GM23338 (cell line): ENCODE data around the gene CD46.

Experiments
- CREB1 ChIP-seq: fragments of 250-450 bp; sonication (Bioruptor Pico); IDR thresholded peaks from 2 replicates; pipeline ENCODE4 v1.5.0; 2020; ENCODE audit warnings: low read depth, mild to moderate bottlenecking, moderate library complexity
- EZH2 ChIP-seq: fragments of 200-600 bp; sonication (generic); IDR thresholded peaks from one replicate; pipeline ENCODE4 v1.8.0; 2017; ENCODE audit warnings: antibody characterized with exemption, mild to moderate bottlenecking, low read depth; ENCODE audit not compliant: unreplicated experiment
- EZH2phosphoT487 ChIP-seq: fragments of 200-600 bp; sonication (generic); IDR thresholded peaks from one replicate; pipeline ENCODE4 v1.8.1; 2018; ENCODE audit warnings: antibody characterized with exemption; ENCODE audit not compliant: unreplicated experiment
- JUNB ChIP-seq: IDR thresholded peaks from one replicate; pipeline ENCODE4 v1.6.1; 2016; ENCODE audit warnings: antibody characterized with exemption; ENCODE audit not compliant: unreplicated experiment
- NANOG ChIP-seq: IDR thresholded peaks from 2 replicates; pipeline ENCODE4 v1.6.1; 2016; ENCODE audit warnings: antibody characterized with exemption, borderline replicate concordance
- POLR2AphosphoS5 ChIP-seq: IDR thresholded peaks from 2 replicates; pipeline ENCODE4 v1.6.1; 2016; ENCODE audit warnings: antibody characterized with exemption, low read depth
- STAT1 ChIP-seq: IDR thresholded peaks from one replicate; pipeline ENCODE4 v1.6.1; 2016; ENCODE audit warnings: antibody characterized with exemption; ENCODE audit not compliant: unreplicated experiment
- ZNF114 ChIP-seq: fragments of 250-450 bp; sonication (Bioruptor Pico); IDR thresholded peaks from 2 replicates; pipeline ENCODE4 v1.5.0; 2020; ENCODE audit warnings: mild to moderate bottlenecking, moderate library complexity
- ZNF331 ChIP-seq: fragments of 250-450 bp; sonication (Bioruptor Pico); IDR thresholded peaks from 2 replicates; pipeline ENCODE4 v1.5.0; 2020; ENCODE audit warnings: low read depth, mild to moderate bottlenecking, moderate library complexity
- ZNF462 ChIP-seq: fragments of 250-450 bp; sonication (Bioruptor Pico); IDR thresholded peaks from 2 replicates; pipeline ENCODE4 v1.5.0; 2020; ENCODE audit warnings: mild to moderate bottlenecking, moderate library complexity
- TF ChIP-seq, protein P1 (sequence below), 2 experiments: fragments of 200-600 bp in 1 of 2; sonication (generic) in 1 of 2; conservative IDR thresholded peaks; 2 replicates each; pipeline versions ENCODE4 v1.5.1 to v1.6.1; 2016 to 2017; ENCODE audit warnings: antibody characterized with exemption in 2 of 2, low read depth in 2 of 2, mild to moderate bottlenecking in 2 of 2, moderate library complexity in 1 of 2
- TF ChIP-seq, protein P2 (sequence below): IDR thresholded peaks from 2 replicates; pipeline ENCODE4 v1.6.1; 2016; ENCODE audit warnings: antibody characterized with exemption
- TF ChIP-seq, protein P3 (sequence below): IDR thresholded peaks from one replicate; pipeline ENCODE4 v1.6.1; 2018; ENCODE audit warnings: antibody characterized with exemption; ENCODE audit not compliant: unreplicated experiment

DNA sequence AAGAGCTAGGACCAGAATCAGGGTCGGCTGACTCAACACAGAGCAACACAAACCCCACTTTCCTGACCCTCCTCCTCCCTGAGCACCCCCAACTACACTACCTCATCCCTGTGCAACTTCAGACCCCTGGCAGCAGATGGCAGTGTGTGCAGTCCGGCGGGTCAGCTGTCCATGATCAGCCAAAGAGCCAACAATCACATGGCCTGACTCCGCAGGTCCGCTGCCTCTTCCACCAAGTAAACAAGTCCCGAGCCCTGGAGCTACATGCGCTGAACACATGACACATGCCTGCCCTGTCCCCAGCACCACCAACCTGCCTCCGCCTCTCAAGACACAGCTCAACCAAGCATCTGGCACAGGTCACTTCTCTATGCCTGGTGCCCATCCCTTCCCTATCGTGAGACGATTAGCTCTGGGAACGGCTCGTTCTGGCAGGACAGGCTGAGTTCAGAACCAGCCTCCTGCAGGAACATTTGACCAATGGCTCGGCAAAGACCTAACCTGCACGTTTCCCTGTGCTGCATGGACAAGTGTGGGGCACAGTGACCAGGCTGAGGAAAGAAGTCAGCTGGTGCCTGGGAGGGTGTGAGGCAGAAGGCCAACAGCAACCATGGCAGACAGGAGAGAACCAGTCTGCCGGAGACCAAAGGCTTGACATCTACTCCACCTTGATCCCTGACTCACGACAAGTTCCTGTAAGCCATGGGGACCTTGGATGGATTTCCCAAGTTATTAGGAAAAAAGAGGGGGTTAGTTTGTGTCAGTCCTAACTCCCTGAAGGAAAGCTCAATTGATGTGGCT, 60.3 kb downstream of the CD46 start:
- TF ChIP-seq, protein P1, sequence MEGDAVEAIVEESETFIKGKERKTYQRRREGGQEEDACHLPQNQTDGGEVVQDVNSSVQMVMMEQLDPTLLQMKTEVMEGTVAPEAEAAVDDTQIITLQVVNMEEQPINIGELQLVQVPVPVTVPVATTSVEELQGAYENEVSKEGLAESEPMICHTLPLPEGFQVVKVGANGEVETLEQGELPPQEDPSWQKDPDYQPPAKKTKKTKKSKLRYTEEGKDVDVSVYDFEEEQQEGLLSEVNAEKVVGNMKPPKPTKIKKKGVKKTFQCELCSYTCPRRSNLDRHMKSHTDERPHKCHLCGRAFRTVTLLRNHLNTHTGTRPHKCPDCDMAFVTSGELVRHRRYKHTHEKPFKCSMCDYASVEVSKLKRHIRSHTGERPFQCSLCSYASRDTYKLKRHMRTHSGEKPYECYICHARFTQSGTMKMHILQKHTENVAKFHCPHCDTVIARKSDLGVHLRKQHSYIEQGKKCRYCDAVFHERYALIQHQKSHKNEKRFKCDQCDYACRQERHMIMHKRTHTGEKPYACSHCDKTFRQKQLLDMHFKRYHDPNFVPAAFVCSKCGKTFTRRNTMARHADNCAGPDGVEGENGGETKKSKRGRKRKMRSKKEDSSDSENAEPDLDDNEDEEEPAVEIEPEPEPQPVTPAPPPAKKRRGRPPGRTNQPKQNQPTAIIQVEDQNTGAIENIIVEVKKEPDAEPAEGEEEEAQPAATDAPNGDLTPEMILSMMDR (conservative IDR thresholded peaks at IDR 0.05; ENCODE audit: low read depth in 2 of 2), result peak; percentile 61 to 87
- TF ChIP-seq POLR2AphosphoS5 (no peak), EZH2 (no peak), ZNF114 (CRISPR knock-in tag) (no peak), EZH2phosphoT487 (no peak), CREB1 (CRISPR knock-in tag) (no peak), JUNB (no peak), ZNF331 (CRISPR knock-in tag) (no peak), STAT1 (no peak), NANOG (no peak), ZNF462 (no peak)
- TF ChIP-seq, protein P2, sequence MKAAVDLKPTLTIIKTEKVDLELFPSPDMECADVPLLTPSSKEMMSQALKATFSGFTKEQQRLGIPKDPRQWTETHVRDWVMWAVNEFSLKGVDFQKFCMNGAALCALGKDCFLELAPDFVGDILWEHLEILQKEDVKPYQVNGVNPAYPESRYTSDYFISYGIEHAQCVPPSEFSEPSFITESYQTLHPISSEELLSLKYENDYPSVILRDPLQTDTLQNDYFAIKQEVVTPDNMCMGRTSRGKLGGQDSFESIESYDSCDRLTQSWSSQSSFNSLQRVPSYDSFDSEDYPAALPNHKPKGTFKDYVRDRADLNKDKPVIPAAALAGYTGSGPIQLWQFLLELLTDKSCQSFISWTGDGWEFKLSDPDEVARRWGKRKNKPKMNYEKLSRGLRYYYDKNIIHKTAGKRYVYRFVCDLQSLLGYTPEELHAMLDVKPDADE, result no peak
- TF ChIP-seq, protein P3, sequence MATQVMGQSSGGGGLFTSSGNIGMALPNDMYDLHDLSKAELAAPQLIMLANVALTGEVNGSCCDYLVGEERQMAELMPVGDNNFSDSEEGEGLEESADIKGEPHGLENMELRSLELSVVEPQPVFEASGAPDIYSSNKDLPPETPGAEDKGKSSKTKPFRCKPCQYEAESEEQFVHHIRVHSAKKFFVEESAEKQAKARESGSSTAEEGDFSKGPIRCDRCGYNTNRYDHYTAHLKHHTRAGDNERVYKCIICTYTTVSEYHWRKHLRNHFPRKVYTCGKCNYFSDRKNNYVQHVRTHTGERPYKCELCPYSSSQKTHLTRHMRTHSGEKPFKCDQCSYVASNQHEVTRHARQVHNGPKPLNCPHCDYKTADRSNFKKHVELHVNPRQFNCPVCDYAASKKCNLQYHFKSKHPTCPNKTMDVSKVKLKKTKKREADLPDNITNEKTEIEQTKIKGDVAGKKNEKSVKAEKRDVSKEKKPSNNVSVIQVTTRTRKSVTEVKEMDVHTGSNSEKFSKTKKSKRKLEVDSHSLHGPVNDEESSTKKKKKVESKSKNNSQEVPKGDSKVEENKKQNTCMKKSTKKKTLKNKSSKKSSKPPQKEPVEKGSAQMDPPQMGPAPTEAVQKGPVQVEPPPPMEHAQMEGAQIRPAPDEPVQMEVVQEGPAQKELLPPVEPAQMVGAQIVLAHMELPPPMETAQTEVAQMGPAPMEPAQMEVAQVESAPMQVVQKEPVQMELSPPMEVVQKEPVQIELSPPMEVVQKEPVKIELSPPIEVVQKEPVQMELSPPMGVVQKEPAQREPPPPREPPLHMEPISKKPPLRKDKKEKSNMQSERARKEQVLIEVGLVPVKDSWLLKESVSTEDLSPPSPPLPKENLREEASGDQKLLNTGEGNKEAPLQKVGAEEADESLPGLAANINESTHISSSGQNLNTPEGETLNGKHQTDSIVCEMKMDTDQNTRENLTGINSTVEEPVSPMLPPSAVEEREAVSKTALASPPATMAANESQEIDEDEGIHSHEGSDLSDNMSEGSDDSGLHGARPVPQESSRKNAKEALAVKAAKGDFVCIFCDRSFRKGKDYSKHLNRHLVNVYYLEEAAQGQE, result no peak
